ENCODE data around the gene RALGAPB.
"Not testable (repeated sequence)": the region's sequence is repeated elsewhere in the genome, so short reads cannot be mapped to it uniquely, and the experiment has no call there.

Gene RALGAPB

DNA sequence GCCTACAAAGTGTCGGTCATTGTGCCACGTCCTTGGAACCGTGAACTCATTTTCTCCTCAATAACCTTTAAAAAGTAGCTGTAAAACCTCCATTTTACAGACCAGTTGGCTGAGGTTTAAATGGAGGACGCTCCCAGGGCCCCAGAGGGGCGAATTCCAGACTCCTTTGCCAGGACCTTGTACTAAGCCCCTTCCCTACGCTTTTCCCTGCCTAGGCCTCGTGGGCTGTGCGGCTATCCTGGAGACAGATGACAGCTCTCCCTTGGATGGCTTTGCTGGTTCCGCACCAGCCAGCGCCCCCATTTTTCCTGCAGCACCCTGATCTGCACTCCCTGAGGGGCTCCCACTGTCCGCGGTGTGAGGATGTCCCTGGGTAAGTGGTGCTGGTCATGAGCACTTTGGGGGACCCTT is 25.4 kb upstream of the RALGAPB start:
- DNase-seq (ENCODE audit: low read depth in 2 of 2) = no peak

DNA sequence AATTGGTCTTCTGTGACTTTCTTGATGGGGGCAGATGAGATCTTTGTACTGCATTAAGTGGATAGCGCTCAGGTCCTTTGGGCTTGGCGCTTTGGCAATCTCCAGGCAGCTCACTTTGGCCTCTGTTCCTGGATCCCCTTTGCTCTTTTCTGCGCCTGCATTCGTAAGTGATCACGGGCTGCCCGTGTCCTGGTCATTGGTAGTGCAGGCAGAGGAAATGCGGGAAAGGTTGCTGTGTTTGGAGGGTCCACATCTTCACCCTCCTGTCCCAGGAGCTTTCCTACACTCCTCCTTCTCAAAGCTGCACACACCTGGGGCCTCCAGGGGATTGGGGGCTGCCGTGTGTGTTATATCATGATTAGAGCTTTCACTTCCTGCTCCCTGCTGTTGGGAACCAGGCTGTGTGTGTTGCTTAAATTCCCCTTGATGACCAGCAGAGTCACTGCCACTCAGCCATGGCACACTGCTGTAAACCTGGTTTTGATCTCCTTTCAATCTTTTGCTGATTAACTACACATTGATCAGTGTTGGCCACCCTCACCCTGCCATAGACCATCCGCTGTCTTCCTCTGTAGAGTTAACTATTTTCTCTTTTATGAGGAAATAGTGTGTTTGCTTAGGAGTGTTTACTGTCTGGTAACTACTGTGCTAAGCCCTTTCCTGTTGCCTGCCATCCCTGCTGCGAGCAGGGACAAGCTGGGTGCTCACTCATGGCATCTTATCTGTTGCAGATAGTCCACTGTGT is 24.5 kb upstream of the RALGAPB start:
- no peak for DNase-seq (ENCODE audit: low read depth in 2 of 2)

DNA sequence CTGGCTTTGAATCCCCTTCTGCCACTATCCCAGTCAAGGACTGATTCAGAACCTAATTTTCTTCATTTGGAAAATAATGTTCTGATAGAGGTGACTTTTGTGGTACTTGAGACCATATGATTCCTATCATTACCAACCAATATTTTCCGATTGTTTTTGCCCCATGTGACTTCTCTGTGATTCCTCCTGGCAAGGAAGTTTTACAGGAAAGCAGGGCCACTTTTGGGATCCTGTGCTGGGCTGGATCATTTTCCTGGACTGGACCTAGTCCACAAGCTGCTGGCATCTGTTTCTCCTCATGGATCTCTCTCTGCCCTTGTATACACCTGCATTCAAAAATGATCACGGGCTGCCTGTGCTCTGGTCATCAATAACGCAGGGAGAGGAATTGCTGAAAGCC is 23.6 kb upstream of the RALGAPB start:
- DNase-seq (ENCODE audit: low read depth in 2 of 2) = no peak

DNA sequence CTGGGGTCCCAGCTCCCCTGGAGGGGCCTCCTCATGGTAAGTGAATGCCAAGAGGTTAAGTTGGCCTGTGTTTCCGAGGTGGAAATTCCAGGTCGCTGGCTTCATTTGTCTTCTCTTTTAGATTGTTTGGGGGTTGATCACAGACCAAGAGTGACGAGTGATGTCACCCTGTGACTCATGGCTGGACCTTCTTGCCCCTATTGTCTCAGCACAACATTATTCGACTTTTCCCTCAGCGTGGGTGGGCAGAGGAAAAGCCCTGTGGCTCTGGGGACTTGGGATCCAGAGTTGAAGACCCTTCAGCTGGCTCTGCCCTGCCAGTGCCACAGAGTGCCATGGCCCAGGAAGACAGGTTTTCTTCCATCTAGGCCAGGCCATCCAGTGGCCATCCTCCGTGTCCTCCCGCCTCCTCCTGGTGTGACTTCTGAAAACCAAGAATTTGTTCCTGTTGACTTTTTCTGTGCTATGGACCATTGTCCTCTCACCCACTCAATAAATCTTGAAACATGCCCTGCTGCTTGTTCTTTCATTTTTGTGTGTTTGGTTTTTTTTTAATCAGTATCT is 22.1 kb upstream of the RALGAPB start:
- no peak for DNase-seq (ENCODE audit: low read depth in 2 of 2)

DNA sequence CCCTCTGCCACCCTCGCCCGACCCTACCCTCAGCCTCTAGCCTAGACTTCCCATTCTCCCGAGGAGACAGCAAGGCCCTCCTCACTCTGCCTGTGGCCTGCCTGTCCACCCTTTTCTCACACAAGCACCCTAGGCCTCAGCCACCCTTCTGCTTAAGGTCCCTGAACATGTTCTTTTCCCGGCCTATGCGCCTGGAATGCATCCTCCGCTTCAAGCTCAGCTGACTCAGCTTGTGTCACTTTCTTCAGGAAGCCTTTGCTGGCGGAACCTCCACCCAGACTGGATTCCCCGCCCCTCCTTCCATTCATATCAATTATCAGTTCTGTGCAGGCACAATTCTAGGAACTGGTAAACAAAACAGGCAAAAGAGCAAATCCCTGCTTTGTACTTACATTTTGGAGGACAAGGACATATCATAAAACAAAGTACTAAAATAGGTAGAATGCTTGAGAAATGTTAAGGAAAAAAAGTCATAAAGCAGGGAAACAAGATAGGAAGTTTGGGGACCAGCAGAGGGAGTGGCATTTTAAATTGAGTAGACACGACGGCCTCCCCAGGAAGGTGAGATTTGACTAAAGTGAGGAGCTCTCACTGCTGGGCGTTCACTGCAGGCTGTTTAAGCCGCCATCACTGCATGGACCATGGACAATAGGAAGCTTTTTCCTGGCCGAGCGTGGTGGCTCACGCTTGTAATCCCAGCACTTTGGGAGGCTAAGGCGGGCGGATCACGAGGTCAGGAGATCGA is 19.6 kb upstream of the RALGAPB start:
- no peak for DNase-seq (ENCODE audit: low read depth in 2 of 2)

DNA sequence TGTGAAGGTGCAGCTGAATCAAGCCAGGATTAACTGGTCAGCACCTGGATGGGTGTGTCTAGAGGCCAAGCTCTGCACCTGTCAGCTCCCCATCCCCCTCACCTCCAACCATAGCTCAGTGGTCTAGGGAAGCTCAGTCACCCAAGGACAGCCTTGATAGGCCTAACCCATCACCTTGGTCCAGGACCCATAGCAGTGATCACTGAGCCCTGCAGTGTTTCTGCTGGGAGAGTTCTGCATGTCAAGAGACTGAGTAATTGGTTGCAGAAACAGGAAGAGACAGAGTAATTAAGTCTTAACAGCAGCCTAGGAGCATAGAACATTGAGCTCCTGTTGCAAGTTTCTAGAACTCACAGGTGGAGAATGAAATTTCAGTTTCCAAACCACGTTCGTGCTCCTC is 18.7 kb upstream of the RALGAPB start:
- DNase-seq (ENCODE audit: low read depth in 2 of 2) = no peak

DNA sequence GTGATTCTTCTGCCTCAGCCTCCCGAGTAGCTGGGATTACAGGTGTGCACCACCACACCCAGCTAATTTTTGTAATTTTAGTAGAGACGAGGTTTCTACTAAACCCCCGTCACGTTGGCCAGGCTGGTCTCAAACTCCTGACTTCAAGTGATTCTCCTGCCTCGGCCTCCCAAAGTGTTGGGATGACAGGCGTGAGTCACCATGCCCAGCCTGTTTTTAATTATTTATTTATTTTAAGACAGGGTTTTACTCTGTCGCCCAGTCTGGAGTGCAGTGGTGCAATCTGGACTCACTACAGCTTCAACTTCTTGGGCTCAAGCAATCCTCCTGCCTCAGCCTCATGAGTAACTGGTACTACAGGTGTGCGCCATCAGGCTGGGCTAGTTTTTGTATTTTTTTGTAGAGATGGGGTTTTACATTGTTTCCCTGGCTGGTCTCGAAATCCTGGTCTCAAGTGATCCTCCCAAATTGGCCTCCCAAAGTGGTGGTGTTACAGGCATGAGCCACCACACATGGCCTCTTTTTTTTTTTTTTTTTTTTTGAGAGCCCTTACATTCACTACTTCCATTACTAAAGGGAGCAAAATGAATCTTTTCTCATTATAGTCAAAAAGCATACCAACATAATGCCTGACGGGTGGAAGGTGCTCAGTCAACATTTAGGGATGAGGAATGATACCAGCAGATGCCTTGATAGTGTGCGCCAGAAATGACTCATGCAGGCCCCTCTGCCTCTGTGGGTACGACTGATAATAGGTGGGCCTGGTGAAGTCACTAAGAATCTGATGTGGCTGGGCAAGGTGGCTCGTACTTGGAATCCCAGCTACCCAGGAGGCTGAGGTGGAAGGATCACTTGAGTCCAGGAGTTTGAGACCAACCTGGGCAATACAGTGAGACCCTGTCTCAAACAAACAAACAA is 17.8 kb upstream of the RALGAPB start:
- no peak for DNase-seq (ENCODE audit: low read depth in 2 of 2)

DNA sequence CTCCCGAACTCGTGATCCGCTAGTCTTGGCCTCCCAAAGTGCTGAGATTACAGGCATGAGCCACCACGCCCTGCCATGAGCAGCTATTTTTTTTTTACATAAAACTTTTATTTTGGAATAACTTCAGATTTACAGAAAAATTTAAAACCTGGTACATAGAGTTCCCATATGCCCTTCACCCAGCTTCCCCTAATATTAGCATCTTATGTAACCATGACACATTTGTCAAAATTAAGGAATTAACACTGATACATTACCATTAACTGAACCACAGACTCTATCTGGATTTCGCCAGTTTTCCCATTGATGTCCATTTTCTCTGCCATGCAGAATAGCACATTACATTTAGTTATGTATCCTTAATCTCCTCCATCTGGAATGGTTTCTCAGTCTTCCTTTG is 14.3 kb upstream of the RALGAPB start:
- no peak for DNase-seq (ENCODE audit: low read depth in 2 of 2)

DNA sequence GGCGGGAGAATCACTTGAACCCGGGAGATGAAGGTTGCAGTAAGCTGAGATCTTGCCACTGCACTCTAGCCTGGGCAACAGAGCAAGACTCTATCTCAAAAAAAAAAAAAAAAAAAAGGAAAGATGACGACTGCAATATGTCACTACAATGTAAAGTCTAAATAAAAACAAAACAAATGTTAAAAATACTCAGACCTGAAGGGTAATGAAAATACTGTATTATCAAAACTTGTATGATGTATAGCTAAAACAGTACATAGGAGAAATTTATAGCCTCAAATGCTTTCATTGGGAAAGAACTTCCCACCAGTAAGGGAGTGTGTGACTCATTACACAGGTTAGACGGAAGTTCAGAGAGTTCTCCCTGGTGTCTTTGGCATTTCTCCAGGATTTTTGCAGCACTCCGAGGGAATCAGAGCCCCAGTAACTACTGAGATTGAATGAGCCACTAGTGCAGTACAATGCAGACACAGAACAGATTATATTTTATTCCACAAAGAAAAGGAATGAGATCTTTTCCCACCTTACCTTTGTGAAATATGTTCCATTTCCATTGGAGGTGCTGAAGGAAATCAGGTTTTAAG is 12.5 kb upstream of the RALGAPB start:
- no peak for DNase-seq (ENCODE audit: low read depth in 2 of 2)

DNA sequence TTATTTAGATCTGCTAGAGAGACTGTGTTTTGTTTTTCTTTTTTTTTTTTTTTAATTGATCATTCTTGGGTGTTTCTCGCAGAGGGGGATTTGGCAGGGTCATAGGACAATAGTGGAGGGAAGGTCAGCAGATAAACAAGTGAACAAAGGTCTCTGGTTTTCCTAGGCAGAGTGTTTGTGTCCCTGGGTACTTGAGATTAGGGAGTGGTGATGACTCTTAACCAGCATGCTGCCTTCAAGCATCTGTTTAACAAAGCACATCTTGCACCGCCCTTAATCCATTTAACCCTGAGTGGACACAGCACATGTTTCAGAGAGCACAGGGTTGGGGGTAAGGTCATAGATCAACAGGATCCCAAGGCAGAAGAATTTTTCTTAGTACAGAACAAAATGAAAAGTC is 12.0 kb upstream of the RALGAPB start:
- DNase-seq (ENCODE audit: low read depth in 2 of 2) = not testable (repeated sequence)

DNA sequence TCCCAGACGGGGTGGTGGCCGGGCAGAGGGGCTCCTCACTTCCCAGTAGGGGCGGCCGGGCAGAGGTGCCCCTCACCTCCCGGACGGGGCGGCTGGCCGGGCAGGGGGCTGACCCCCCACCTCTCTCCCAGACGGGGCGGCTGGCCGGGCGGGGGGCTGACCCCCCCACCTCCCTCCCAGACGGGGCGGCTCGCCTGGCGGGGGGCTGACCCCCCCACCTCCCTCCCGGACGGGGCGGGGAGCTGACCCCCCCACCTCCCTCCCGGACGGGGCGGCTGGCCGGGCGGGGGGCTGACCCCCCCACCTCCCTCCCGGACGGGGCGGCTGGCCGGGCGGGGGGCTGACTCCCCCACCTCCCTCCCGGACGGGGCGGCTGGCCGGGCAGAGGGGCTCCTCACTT is 11.5 kb upstream of the RALGAPB start:
- not testable (repeated sequence) for DNase-seq (ENCODE audit: low read depth in 2 of 2)

DNA sequence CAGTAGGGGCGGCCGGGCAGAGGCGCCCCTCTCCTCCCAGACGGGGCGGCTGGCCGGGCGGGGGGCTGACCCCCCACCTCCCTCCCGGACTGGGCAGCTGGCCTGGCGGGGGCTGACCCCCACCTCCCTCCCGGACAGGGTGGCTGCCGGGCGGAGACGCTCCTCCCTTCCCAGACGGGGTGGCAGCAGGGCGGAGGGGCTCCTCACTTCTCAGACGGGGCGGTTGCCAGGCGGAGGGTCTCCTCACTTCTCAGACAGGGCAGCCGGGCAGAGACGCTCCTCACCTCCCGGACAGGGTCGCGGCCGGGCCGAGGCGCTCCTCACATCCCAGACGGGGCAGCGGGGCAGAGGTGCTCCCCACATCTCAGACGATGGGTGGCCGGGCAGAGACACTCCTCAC is 11.1 kb upstream of the RALGAPB start:
- DNase-seq (ENCODE audit: low read depth in 2 of 2) = not testable (repeated sequence)

DNA sequence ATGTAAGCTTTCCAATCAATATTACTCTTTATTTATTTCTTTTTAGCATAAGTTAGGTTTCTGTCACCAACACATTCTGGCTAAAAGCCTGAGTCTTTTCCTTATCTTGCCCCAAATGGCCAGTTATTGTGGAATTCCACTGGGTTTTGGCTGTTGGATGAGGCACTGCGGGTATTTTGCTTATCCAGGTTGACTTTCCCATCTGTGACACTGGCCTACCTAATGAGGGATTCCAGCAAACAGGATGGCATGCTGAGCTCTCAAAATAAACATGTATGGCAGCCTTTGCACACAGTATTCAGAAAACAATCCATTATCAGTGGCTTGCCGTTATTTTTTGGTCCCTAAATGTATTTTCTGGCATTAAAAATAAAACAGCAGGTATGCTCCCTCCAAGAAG is 6.5 kb upstream of the RALGAPB start:
- no peak for DNase-seq (ENCODE audit: low read depth in 2 of 2)

DNA sequence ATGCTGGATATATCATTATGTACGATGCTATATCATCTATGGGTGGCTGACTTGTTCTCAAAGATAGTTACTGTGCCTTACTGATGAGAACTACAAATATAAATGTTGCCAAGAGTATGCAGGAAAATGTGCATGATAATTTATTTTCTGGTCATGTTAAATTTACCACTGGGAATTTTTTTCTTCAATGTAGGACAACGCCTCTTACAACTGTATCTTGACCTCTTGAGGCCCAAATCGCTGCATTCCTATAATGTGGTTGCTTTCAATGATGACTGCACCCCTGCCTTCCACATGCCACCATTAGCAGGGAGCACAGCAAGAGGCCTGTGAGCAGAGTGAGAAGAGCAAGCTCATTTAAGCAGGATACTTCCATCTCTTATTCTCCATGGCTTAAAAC is 5.7 kb upstream of the RALGAPB start:
- no peak for DNase-seq (ENCODE audit: low read depth in 2 of 2)

DNA sequence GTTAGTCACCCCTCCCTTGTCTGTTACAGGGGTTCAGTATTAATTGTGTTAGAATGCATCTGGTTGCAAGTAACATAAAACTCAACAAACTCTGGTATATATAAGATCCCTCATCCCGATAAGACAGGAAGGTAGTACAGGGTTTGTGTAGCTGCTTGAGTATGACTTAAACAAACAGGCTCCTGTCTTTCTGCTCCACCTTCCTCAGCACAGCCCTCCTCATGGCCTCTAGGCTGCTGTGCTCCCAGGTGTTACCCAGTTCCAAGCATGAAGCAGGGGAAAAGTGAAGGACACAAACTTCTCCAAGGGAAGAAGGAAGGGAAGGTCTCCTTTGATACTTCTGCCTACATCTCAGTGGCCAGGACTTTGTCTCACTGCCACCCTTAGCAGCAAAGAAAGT is 1.4 kb upstream of the RALGAPB start:
- no peak for DNase-seq (ENCODE audit: low read depth in 2 of 2)

DNA sequence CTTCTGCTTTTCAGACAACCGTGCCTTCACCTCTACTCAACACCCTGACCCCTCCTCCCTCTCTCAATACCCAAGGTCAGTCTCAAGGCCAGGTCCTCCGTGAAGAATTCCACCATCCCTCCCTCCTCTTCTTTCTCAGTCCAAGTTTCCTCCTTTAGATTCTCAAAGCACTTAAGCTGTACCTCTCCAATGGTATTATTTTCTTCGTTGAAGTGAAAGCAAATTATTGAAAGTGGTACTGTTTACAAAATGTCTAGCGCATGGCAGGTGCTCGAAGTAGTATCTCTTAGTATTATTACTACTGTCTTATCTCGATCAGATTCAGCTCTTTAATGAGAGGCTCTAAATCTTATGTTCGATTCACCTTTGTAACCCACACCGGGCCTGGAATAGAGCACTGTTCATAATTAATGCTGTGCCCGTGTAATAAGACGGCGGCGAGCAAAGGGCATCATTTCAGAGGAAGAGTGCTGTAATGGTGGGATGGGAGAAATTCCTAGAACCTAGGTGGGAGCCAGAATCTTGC is 593 bp upstream of the RALGAPB start:
- DNase-seq (ENCODE audit: low read depth in 2 of 2) = no peak

DNA sequence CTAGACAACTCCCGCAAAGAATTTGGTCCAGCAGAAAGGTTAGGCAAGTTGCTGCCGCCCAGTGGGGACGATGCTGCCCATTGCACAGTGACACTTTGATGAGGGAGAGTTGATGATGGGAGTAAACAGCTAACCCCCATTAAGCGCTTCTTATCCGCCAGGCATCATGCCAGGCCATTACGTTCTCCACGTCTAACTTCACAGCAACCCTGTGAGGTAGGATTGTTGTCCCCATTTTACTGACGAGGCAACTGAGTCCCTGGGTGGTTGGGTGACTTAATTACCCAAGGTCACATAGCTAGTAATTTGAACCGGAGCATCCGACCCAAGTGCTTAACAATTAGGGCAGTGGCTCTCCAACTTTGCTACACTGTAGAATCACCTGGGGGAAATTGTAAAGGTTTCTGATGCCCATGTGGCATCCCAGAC is 738 bp downstream of the RALGAPB start:
- DNase-seq (ENCODE audit: low read depth in 2 of 2) = no peak

DNA sequence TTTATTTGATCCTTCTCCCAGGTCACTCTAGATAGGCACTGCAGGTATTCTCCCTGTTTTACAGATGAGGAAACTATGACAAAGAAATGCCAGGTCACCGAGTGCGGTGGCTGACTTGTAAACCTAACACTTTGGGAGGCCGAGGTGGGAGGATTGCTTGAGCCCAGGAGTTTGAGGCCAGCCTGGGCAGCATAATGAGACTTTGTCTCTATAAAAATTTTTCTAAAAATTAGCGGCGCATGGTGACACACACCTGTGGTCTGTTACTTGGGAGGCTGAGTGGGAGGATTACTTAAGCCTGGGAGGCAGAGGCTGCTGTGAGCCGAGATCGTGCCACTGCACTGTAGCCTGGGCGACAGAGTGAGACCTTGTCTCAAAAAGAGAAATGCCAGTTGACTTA is 5.1 kb downstream of the RALGAPB start:
- DNase-seq (ENCODE audit: low read depth in 2 of 2) = no peak

DNA sequence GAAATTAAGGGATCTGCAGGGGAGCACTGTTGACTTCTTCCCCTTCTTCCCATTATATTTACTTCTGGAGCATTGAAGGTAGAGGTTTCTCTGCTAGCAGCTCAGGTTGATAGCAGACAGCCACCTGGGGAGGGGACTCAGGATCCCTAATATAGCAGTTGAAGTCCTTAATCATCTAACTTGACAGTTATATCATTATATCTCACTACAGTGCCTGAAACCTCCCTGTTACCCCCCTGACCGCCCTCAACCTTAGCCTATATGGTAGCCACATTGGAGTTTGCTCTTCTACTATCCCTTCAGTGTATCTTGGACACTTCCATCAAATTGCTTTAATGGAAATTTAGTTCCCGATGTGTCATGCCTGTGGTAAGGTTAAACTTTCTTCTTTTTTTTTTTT is 7.0 kb downstream of the RALGAPB start:
- no peak for DNase-seq (ENCODE audit: low read depth in 2 of 2)

DNA sequence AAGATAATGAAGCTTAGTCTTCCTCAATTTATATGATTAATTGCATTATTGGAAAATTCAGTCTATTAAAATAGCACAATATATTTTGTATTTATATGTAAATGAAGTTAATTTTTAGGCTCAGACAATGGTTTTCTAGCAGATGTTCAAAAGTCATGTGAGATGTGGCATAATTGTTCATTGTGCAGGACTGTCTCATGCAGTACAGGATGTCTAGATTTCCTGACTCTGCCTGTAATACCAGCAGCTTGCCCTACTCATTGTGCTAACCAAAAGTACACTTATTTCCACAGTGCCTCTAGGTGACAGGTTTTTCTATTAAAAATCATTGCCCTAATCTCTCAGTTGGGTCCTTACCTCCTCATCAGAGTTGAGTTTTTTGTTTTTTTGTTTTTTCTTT is 12.4 kb downstream of the RALGAPB start:
- DNase-seq (ENCODE audit: low read depth in 2 of 2) = no peak

DNA sequence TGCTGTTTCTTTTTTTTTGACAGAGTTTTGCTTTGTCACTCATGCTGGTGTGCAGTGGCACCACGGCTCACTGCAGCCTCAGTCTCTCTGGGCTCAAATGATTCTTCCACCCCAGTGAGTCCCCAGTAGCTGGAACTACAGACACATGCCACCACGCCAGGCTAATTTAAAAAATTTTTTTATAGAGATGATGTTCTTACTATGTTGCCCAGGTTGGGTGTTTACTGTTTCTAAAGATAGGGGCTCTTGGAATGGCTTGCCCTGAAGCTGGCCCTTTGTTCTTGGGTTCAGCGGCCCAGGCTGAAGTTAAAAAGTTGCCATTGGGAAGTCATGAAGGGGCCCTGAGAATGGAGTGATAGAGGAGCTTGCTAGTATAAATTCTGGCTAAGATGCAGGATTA is 16.5 kb downstream of the RALGAPB start:
- no peak for DNase-seq (ENCODE audit: low read depth in 2 of 2)

All from stimulated activated CD4-positive, alpha-beta T cell treated with anti-CD3 and anti-CD28 coated beads, Interleukin-12 subunit alpha, Interleukin-12 subunit beta, amount 100 ng/mL, for 24 hours (primary cell).